B cell (primary cell): ENCODE data around the gene NUMB.

Source experiments
- CTCF ChIP-seq: fragments of 200-600 bp; IDR thresholded peaks from one replicate; pipeline ENCODE4 v1.8.0; 2022; ENCODE audit warnings: antibody characterized with exemption, mild to moderate bottlenecking
- EZH2 ChIP-seq: IDR thresholded peaks from 2 replicates; pipeline ENCODE4 v1.6.1; 2012; ENCODE audit warnings: borderline replicate concordance, low read depth, mild to moderate bottlenecking, moderate library complexity, low read length; ENCODE audit not compliant: insufficient read depth, poor library complexity, severe bottlenecking

DNA sequence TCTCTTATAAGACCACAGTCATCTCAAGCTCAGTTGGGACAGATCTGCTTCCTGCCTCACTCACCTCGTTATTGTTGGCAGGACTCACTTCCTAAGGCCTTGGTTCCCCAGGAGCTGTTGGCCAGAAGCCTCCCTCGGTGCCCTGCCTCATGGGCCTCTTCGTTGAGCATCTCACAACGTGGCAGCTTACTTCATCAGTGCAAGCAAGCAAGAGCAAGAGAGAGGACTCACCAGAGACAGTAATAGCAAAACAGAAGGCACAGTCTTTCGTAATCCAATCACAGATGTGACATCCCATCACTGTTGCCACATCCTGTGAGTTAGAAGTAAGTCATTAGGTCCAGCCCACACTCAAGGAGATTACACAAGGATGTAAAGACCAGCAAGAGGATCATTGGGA, 5.1 kb upstream of the NUMB start:
- TF ChIP-seq CTCF (no peak), EZH2 (no peak)
